Stomach smooth muscle (tissue), 2 donors: ENCODE measurements around the gene DLG4.

ENCODE experiments used
- H3K27ac ChIP-seq: one replicate; pipeline ENCODE4 v1.7.0; 2013; ENCODE audit warnings: mild to moderate bottlenecking, low read length, inconsistent platforms
- H3K27me3 ChIP-seq, 2 donors: one replicate each; pipeline ENCODE4 v1.7.0; 2013; ENCODE audit warnings: low read length in 2 of 2; ENCODE audit not compliant: insufficient read depth in 2 of 2, control insufficient read depth in 1 of 2
- H3K36me3 ChIP-seq, 2 donors: one replicate each; pipeline ENCODE4 v1.7.0; 2013; ENCODE audit warnings: low read length in 2 of 2; ENCODE audit not compliant: control insufficient read depth in 2 of 2, insufficient read depth in 2 of 2
- H3K4me1 ChIP-seq: one replicate; pipeline ENCODE4 v1.7.0; 2013; ENCODE audit warnings: low read length; ENCODE audit not compliant: control insufficient read depth, insufficient read depth
- H3K4me3 ChIP-seq, 2 donors: one replicate each; pipeline ENCODE4 v1.7.0; 2013; ENCODE audit warnings: low read length in 2 of 2
- H3K9ac ChIP-seq, 2 donors: one replicate each; pipeline ENCODE4 v1.7.0; 2013; ENCODE audit warnings: low read length in 2 of 2, mild to moderate bottlenecking in 1 of 2
- H3K9me3 ChIP-seq, 2 donors: one replicate each; pipeline ENCODE4 v1.7.0; 2013; ENCODE audit warnings: low read length in 2 of 2; ENCODE audit not compliant: control insufficient read depth in 2 of 2
- donor health status: healthy.
- donor health status: Pancreatic carcinoma.

DLG4 gene

GRCh38 chr17:7228920-7229319 is 9.3 kb upstream of the DLG4 start:
- H3K36me3 ChIP-seq: peaks cover 41 to 50% of the 10 kb centered on the region in 2 donors
- no peak overlapping the region for H3K27ac ChIP-seq
- no peak overlapping the region for H3K4me3 ChIP-seq
- H3K9ac ChIP-seq: no peak overlapping the region
- no peaks in the 10 kb centered on the region for H3K27me3 ChIP-seq
- H3K4me1 ChIP-seq: peaks cover 19% of the 10 kb centered on the region
- no peaks in the 10 kb centered on the region for H3K9me3 ChIP-seq

DNA sequence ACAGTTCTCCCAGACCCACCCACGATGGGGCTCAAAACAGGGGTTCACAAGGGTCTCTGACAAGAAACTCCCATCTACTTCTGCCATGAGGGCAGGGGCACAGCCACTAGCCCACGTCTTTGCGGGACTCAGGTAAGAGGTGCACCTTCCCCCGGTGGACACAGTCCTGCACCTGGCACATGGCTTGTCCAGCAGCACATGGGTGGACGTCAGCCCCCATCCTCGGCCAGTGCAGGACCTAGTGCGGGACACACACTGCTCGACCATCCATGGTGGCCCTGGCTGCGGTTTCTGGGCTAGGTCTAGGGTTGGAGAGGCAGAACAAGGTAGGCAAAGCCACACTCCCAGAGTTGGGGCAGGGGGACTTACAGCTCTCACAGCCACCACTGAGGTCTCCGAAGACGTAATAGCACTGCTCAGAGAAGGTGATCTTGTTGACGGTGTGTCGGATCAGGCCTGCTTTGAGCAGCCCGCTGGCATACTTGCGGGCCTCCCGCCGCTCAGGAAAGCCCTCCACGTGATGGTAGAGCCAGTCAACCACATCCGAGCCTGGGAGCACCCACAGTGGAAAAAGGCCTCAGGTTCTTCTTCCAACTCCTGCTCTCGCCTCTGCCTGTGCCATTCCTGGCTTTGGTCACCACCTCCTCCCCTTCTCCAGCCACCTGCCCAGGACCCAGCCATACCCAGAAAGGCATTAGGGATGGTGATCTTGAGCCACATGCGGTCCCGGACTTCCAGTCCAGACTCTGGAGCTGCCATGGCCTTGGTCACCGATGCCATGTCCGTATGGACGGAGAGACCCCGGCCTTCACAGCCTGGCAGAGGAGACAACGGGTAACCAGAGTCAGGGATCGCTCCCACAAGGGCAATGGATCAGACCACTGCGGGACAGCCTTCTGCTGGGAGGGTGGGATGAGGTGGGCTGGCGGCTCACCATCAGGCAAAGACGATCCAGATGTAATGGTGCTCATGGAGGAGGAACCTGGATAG is 7.4 kb upstream of the DLG4 start:
- Histone ChIP-seq H3K9ac (no peak overlapping the region), H3K27ac (no peak overlapping the region), H3K27me3 (no peaks in the 10 kb centered on the region), H3K4me3 (no peak overlapping the region), H3K9me3 (no peaks in the 10 kb centered on the region), H3K4me1 (peaks cover 10% of the 10 kb centered on the region), H3K36me3 (peaks cover 57 to 67% of the 10 kb centered on the region in 2 donors)

GRCh38 chr17:7225711-7226331 is 6.2 kb upstream of the DLG4 start:
- Histone ChIP-seq H3K9me3 (no peaks in the 10 kb centered on the region), H3K4me3 (no peak overlapping the region), H3K27me3 (no peaks in the 10 kb centered on the region), H3K36me3 (peaks cover 60 to 67% of the 10 kb centered on the region in 2 donors), H3K9ac (no peak overlapping the region), H3K4me1 (peaks cover 14% of the 10 kb centered on the region), H3K27ac (peak overlapping the region; percentile 24)

GRCh38 chr17:7224661-7225111 is 5.0 kb upstream of the DLG4 start:
- H3K27me3 ChIP-seq: no peaks in the 10 kb centered on the region
- H3K36me3 ChIP-seq: peaks cover 52 to 62% of the 10 kb centered on the region in 2 donors
- peaks cover 23% of the 10 kb centered on the region for H3K4me1 ChIP-seq
- H3K9me3 ChIP-seq: no peaks in the 10 kb centered on the region
- H3K27ac ChIP-seq: no peak overlapping the region
- no peak overlapping the region for H3K4me3 ChIP-seq
- H3K9ac ChIP-seq: no peak overlapping the region

GRCh38 chr17:7224110-7224509 is 4.5 kb upstream of the DLG4 start:
- H3K4me1 ChIP-seq: peaks cover 28% of the 10 kb centered on the region
- no peaks in the 10 kb centered on the region for H3K9me3 ChIP-seq
- no peaks in the 10 kb centered on the region for H3K27me3 ChIP-seq
- H3K27ac ChIP-seq: no peak overlapping the region
- no peak overlapping the region for H3K4me3 ChIP-seq
- H3K36me3 ChIP-seq: peaks cover 47 to 57% of the 10 kb centered on the region in 2 donors
- no peak overlapping the region for H3K9ac ChIP-seq

DNA sequence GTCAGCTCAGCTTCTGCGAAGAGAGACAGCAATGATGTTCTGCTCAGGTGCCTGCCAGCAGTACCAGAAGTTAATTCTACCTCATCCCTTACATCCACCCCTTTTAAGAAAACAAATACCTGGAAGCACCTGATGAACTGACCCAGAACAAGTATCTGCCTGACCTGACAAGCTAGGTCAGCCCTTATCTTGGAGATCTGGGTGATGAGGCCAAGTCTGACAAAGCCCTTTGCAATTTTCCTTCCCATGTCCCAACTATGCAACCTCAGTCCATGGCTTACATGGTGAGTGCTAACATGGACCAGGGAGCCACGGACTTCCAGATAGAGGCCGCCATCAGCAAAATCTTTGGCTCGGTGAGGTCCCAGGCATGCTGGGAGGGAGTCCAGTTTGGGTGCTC is 3.7 kb upstream of the DLG4 start:
- Histone ChIP-seq H3K36me3 (peaks cover 43 to 50% of the 10 kb centered on the region in 2 donors), H3K27ac (no peak overlapping the region), H3K4me3 (no peak overlapping the region), H3K27me3 (no peaks in the 10 kb centered on the region), H3K9me3 (no peaks in the 10 kb centered on the region), H3K9ac (no peak overlapping the region), H3K4me1 (peaks cover 34% of the 10 kb centered on the region)

- peaks cover 39 to 45% of the 10 kb centered on the region in 2 donors for H3K36me3 ChIP-seq
- no peak overlapping the region for H3K4me3 ChIP-seq
- H3K4me1 ChIP-seq: peaks cover 38% of the 10 kb centered on the region
- H3K9me3 ChIP-seq: no peaks in the 10 kb centered on the region
- no peaks in the 10 kb centered on the region for H3K27me3 ChIP-seq
- no peak overlapping the region for H3K9ac ChIP-seq
- no peak overlapping the region for H3K27ac ChIP-seq
Observed at GRCh38 chr17:7222972-7223292, 3.3 kb upstream of the DLG4 start.

DNA sequence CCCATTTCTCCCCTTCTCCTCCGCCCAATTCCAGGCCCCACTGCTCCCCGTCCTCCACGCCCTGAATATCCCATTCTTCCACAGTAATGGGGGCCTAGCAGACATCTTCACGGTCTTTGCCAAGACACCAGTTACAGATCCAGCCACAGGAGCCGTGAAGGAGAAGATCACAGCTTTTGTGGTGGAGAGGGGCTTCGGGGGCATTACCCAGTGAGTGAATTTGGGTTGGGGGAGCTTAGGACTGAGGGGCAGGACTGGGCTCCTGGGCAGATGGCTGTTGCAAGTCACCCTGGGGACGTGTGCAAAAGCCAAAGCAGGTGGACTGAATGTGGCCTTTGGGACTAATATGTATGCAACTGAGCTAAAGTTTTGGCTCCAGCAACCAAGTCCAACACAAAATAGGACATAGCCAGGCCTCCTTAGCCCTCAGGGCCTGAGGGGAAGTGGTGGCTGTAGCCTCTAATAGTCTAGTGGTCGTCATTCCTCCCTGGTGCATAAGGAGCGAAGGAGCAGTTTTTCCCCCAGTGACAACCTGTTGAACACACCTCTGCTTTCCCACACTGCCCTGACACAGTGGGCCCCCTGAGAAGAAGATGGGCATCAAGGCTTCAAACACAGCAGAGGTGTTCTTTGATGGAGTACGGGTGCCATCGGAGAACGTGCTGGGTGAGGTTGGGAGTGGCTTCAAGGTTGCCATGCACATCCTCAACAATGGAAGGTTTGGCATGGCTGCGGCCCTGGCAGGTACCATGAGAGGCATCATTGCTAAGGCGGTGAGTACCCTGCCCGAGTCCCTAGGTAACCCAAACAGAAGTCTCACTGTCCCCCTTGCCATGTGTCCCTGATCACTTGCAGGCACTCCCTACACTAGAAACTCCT is 2.7 kb upstream of the DLG4 start:
- no peak overlapping the region for H3K4me3 ChIP-seq
- peak overlapping the region; percentile 96 for H3K27ac ChIP-seq
- H3K4me1 ChIP-seq: peaks cover 43% of the 10 kb centered on the region
- peaks cover 35 to 42% of the 10 kb centered on the region in 2 donors for H3K36me3 ChIP-seq
- H3K27me3 ChIP-seq: no peaks in the 10 kb centered on the region
- H3K9me3 ChIP-seq: no peaks in the 10 kb centered on the region
- no peak overlapping the region for H3K9ac ChIP-seq

DNA sequence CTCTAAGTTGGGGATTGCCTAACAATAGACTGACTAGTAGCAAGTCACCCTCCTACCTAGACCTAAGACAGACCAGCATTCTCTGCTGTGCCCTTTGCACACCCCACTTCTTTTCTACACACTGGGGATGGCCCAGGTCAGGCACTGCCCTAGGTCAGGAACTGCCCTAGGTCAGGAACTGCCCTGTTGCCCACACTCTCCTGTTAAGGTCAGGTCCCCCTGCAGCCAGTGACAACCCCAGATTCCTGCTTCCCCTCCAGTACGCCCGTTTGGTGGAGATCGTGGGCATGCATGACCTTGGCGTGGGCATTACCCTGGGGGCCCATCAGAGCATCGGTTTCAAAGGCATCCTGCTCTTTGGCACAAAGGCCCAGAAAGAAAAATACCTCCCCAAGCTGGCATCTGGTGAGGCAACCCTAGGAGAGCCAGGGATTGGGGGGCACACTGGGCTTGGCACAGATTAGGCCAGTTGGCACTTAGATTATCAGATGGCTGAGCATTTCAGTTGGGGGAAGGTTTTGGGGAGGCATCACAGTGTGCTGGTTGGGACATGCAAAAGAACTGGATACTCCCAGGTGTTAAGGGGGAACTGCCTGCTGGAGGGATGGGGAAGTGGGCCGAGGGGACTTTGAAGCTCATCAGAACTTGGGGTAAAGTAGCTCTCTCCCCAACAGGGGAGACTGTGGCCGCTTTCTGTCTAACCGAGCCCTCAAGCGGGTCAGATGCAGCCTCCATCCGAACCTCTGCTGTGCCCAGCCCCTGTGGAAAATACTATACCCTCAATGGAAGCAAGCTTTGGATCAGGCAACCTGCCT is 1.8 kb upstream of the DLG4 start:
- H3K4me3 ChIP-seq: peak overlapping the region in 1 of 2 donors; percentile 87

More for the DNA sequence above, 1.8 kb upstream of the DLG4 start:
- Histone ChIP-seq H3K27ac (peak overlapping the region; percentile 96), H3K4me1 (peaks cover 49% of the 10 kb centered on the region), H3K36me3 (peaks cover 27 to 34% of the 10 kb centered on the region in 2 donors), H3K9me3 (no peaks in the 10 kb centered on the region), H3K27me3 (no peaks in the 10 kb centered on the region), H3K9ac (peak overlapping the region in 1 of 2 donors; percentile 92)
